T-helper 2 cell treated with Interferon-gamma antibody and Interleukin-4, amounts not matched to agents 5 μg/mL and 100 μg/mL, for 36 hours (primary cell): Measurements from ENCODE around the gene HECW1.
A peak's percentile ranks its signal among the peaks of the same experiment; 100 is the strongest.

Experiments
- DNase-seq: peaks from one replicate; pipeline ENCODE4 v3.0.0; 2021; ENCODE audit warnings: low spot score
- H3K27ac Mint-ChIP-seq: one replicate; pipeline ENCODE4 v1.8.0; 2021; ENCODE audit warnings: mild to moderate bottlenecking, mixed read lengths
- H3K27me3 Mint-ChIP-seq: one replicate; pipeline ENCODE4 v1.8.0; 2021; ENCODE audit warnings: low read depth, mixed read lengths
- H3K36me3 Mint-ChIP-seq: one replicate; pipeline ENCODE4 v1.8.0; 2021; ENCODE audit warnings: low read depth, mixed read lengths
- H3K4me1 Mint-ChIP-seq: one replicate; pipeline ENCODE4 v1.8.0; 2021; ENCODE audit warnings: low read depth, mixed read lengths
- H3K4me3 Mint-ChIP-seq: one replicate; pipeline ENCODE4 v1.8.0; 2022; ENCODE audit warnings: mild to moderate bottlenecking, moderate library complexity, mixed read lengths
- H3K9me3 Mint-ChIP-seq: one replicate; pipeline ENCODE4 v1.8.0; 2021; ENCODE audit warnings: mixed read lengths

Gene HECW1

GRCh38 chr7:43248961-43249822 is 136.7 kb downstream of the HECW1 start:
- DNase-seq: no peak
- Mint-ChIP-seq H3K27me3 (no peaks in the 10 kb centered on the region), H3K4me1 (no peaks in the 10 kb centered on the region), H3K27ac (no peak overlapping the region), H3K9me3 (no peaks in the 10 kb centered on the region), H3K36me3 (no peaks in the 10 kb centered on the region), H3K4me3 (no peak overlapping the region)

- Mint-ChIP-seq H3K36me3 (no peaks in the 10 kb centered on the region), H3K4me1 (no peaks in the 10 kb centered on the region), H3K9me3 (no peaks in the 10 kb centered on the region), H3K27me3 (no peaks in the 10 kb centered on the region), H3K27ac (no peak overlapping the region), H3K4me3 (no peak overlapping the region)
- no peak for DNase-seq
Observed at GRCh38 chr7:43249823-43250145, 137.3 kb downstream of the HECW1 start.

DNA sequence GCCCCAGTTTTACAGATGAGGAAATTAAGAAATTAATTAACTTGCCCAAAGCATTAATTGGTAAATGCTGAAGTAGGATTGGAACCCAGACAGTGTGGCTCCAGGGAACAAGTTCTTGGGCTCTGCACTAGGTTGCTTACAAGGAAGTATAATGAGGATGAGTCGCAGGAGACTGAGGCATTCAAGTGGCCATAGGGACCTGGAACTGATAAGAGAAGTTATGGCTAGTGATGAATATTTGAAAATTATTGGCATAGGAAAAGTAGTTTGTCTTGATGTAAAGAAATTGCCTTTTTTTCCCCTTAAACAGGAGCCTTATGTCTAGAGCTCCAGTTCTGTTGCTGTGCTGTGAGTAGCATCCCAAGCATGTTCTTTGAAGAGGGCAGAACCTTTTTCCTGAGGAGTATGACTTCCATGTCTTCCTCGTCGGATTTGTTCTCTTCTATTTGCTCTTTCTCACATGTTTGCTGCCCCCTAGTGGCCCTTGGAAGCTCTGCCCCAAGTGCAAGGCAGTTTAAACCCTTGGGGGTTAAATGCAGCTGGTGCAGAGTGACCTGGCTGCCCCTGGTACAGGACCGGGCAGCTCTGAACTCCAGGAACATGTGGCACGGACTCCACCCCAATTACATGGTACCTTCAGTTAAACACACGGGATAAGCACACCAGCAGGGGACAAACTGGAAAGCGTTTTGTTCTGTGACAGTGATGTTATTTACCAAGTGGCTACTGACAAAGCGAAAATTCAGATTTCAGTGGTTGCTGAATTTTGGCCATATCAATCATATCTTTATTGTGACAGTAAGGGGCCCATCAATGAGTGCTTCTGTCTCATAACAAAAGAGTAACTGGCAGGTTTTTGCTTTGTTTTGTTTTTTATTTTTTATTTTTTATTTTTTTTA is 148.8 kb downstream of the HECW1 start:
- no peaks in the 10 kb centered on the region for H3K9me3 Mint-ChIP-seq
- H3K4me3 Mint-ChIP-seq: no peak overlapping the region
- peak; percentile 50 for DNase-seq
- peaks cover 8% of the 10 kb centered on the region for H3K27me3 Mint-ChIP-seq
- no peaks in the 10 kb centered on the region for H3K4me1 Mint-ChIP-seq
- H3K27ac Mint-ChIP-seq: no peak overlapping the region
- H3K36me3 Mint-ChIP-seq: no peaks in the 10 kb centered on the region

- Mint-ChIP-seq H3K36me3 (no peaks in the 10 kb centered on the region), H3K4me1 (no peaks in the 10 kb centered on the region), H3K27ac (no peak overlapping the region), H3K9me3 (no peaks in the 10 kb centered on the region), H3K27me3 (peaks cover 16% of the 10 kb centered on the region), H3K4me3 (no peak overlapping the region)
- DNase-seq: no peak
Observed at GRCh38 chr7:43265139-43265538, 152.7 kb downstream of the HECW1 start.

- Mint-ChIP-seq H3K27me3 (peaks cover 8% of the 10 kb centered on the region), H3K4me3 (no peak overlapping the region), H3K4me1 (no peaks in the 10 kb centered on the region), H3K27ac (no peak overlapping the region), H3K9me3 (no peaks in the 10 kb centered on the region), H3K36me3 (no peaks in the 10 kb centered on the region)
- DNase-seq: no peak
Observed at GRCh38 chr7:43273939-43274719, 161.7 kb downstream of the HECW1 start.

DNA sequence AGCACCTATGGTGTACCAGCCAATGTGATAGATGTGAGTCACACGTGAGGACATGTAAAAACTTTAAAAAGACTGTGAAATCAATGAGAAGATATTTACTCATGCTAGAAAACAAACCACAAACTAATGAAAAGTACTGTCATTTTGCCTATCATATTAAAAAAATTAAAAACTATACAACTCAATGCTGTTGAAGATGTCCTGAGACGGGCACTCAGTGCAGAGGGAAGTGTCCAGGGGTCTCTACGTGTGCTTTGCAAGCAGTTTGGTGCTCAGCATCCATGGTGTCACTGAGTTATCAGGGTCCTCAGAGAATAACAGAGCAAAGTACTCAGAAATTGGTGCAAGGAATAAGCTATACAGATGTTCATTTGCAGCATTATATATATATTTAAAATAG is 162.3 kb downstream of the HECW1 start:
- no peak overlapping the region for H3K27ac Mint-ChIP-seq
- H3K9me3 Mint-ChIP-seq: no peaks in the 10 kb centered on the region
- no peaks in the 10 kb centered on the region for H3K36me3 Mint-ChIP-seq
- DNase-seq: no peak
- peaks cover 3% of the 10 kb centered on the region for H3K27me3 Mint-ChIP-seq
- no peaks in the 10 kb centered on the region for H3K4me1 Mint-ChIP-seq
- no peak overlapping the region for H3K4me3 Mint-ChIP-seq

GRCh38 chr7:43276547-43276946 is 164.1 kb downstream of the HECW1 start:
- Mint-ChIP-seq H3K4me1 (no peaks in the 10 kb centered on the region), H3K27me3 (peaks cover 5% of the 10 kb centered on the region), H3K36me3 (no peaks in the 10 kb centered on the region), H3K9me3 (no peaks in the 10 kb centered on the region), H3K27ac (no peak overlapping the region), H3K4me3 (no peak overlapping the region)
- DNase-seq: no peak

DNA sequence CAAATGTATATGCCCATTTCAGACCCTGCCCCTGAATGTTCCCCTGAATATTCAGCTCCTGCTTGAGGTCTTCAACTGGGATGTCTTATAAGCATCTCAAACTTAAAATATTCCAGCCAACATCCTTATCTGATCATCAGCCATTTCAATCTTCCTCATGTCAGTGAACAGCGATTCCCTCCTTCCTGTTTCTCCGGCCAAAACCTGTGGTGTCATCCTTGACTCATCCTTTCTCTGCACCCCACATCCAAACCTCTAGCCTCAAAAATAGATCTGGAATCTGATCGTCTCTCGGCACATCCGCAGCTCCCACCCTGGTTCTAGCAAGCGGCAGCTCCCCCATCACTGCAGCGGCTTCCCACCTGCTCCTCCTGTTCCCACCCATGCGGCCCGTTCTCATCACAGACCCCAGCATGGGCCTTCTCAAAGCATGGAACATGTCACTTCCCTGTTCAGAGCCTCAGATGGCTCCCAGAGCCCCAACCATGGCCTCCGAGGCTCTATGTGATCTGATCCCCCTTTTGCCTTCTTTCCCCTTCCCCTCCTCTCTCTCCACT is 165.7 kb downstream of the HECW1 start:
- no peaks in the 10 kb centered on the region for H3K36me3 Mint-ChIP-seq
- H3K27me3 Mint-ChIP-seq: peaks cover 2% of the 10 kb centered on the region
- no peak overlapping the region for H3K4me3 Mint-ChIP-seq
- no peak for DNase-seq
- H3K4me1 Mint-ChIP-seq: no peaks in the 10 kb centered on the region
- H3K27ac Mint-ChIP-seq: no peak overlapping the region
- no peaks in the 10 kb centered on the region for H3K9me3 Mint-ChIP-seq

- DNase-seq: no peak
Observed at GRCh38 chr7:43281268-43281667, 168.8 kb downstream of the HECW1 start.

DNA sequence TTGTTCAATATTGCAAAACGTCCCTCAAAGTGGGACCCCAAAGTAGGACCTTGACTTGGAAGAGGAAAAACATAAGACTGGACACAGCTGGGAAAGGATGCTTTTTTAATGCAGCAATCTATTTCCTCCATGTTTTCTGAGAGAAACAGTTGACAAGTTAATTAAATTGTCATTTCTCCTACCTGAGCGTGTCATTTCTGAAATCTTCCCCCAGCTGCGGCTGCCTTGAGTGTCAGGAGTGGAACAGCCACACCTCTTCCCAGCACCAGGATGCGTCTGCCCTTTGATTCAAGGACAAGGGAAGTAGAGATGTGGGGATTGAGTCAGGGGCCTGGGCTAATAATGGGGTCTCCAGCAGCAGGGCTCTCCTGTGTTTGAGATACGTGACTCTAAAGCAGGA is 171.3 kb downstream of the HECW1 start:
- Mint-ChIP-seq H3K9me3 (no peaks in the 10 kb centered on the region), H3K27ac (no peak overlapping the region), H3K27me3 (peaks cover 5% of the 10 kb centered on the region), H3K36me3 (no peaks in the 10 kb centered on the region), H3K4me1 (no peaks in the 10 kb centered on the region), H3K4me3 (no peak overlapping the region)
- DNase-seq: no peak

More at GRCh38 chr7:43281268-43281667, 168.8 kb downstream of the HECW1 start:
- Mint-ChIP-seq H3K4me1 (no peaks in the 10 kb centered on the region), H3K27ac (no peak overlapping the region), H3K36me3 (no peaks in the 10 kb centered on the region), H3K9me3 (no peaks in the 10 kb centered on the region), H3K4me3 (no peak overlapping the region), H3K27me3 (peaks cover 2% of the 10 kb centered on the region)

- H3K27ac Mint-ChIP-seq: no peak overlapping the region
- H3K27me3 Mint-ChIP-seq: peaks cover 3% of the 10 kb centered on the region
- no peak overlapping the region for H3K4me3 Mint-ChIP-seq
Observed at GRCh38 chr7:43289826-43290225, 177.4 kb downstream of the HECW1 start.

GRCh38 chr7:43290978-43291377 is 178.5 kb downstream of the HECW1 start:
- Mint-ChIP-seq H3K36me3 (no peaks in the 10 kb centered on the region), H3K9me3 (peaks cover 5% of the 10 kb centered on the region), H3K4me3 (no peak overlapping the region), H3K27me3 (peaks cover 5% of the 10 kb centered on the region), H3K27ac (no peak overlapping the region), H3K4me1 (no peaks in the 10 kb centered on the region)
- no peak for DNase-seq

More at GRCh38 chr7:43289826-43290225, 177.4 kb downstream of the HECW1 start:
- H3K4me1 Mint-ChIP-seq: no peaks in the 10 kb centered on the region
- no peak for DNase-seq
- H3K9me3 Mint-ChIP-seq: peaks cover 5% of the 10 kb centered on the region
- no peaks in the 10 kb centered on the region for H3K36me3 Mint-ChIP-seq

- Mint-ChIP-seq H3K27me3 (peaks cover 12% of the 10 kb centered on the region), H3K4me1 (no peaks in the 10 kb centered on the region), H3K27ac (no peak overlapping the region), H3K9me3 (peaks cover 5% of the 10 kb centered on the region), H3K4me3 (no peak overlapping the region), H3K36me3 (no peaks in the 10 kb centered on the region)
- DNase-seq: no peak
Observed at GRCh38 chr7:43291789-43292188, 179.3 kb downstream of the HECW1 start.
